ENCODE measurements around the gene TCEA3.
"Not testable (repeated sequence)": the region's sequence is repeated elsewhere in the genome, so short reads cannot be mapped to it uniquely, and the experiment has no call there.

The TCEA3 gene

GRCh38 chr1:23376890-23377811, 47.4 kb downstream of the TCEA3 start:
- peaks cover under 1 to 19% of the 10 kb centered on the region in 2 experiments for H3K36me3 ChIP-seq (ENCODE audit: control insufficient read depth in 1 of 2, insufficient read depth in 2 of 2, low read depth in 1 of 2, low read length in 2 of 2)
- H2AFZ ChIP-seq (ENCODE audit: low read depth, low read length) = no peak overlapping the region
- peak overlapping the region; percentile 39 for H2BK120ac ChIP-seq (ENCODE audit: low read depth, low read length)
- H3K23ac ChIP-seq (ENCODE audit: low read length in 2 of 2) = no peak overlapping the region
- peak; percentile 92 for DNase-seq
- H4K8ac ChIP-seq (ENCODE audit: low read length) = peak overlapping the region; percentile 86
- peaks cover 12% of the 10 kb centered on the region for H3K4me1 ChIP-seq (ENCODE audit: control insufficient read depth, insufficient read depth, low read depth, low read length)
- H2BK15ac ChIP-seq (ENCODE audit: low read depth, poor library complexity, severe bottlenecking) = no peak overlapping the region
- WGBS = 42% methylated on average over 19 of the region's 19 CpGs
- H2AK5ac ChIP-seq (ENCODE audit: low read length, severe bottlenecking) = no peak overlapping the region
- peak overlapping the region; percentile 84 for H3K9ac ChIP-seq (ENCODE audit: low read length)
- peak overlapping the region; percentile 7 to 57 for H2BK12ac ChIP-seq (ENCODE audit: low read length in 2 of 2)
- no peaks in the 10 kb centered on the region for H3K9me3 ChIP-seq (ENCODE audit: control insufficient read depth, low read length)
- H4K91ac ChIP-seq (ENCODE audit: low read length) = peak overlapping the region; percentile 8
- peak overlapping the region; percentile 76 for H3K27ac ChIP-seq (ENCODE audit: low read length, poor library complexity, severe bottlenecking)
- peaks cover 11% of the 10 kb centered on the region for H3K79me1 ChIP-seq (replicated peaks; ENCODE audit: low read length, poor library complexity, severe bottlenecking)
- H3K4me3 ChIP-seq (ENCODE audit: insufficient read depth in 1 of 2, low read depth in 1 of 2, low read length in 2 of 2) = no peak overlapping the region
- H3K27me3 ChIP-seq (ENCODE audit: control insufficient read depth in 1 of 2, insufficient read depth in 1 of 2, low read length in 2 of 2) = no peaks in the 10 kb centered on the region
- H3K18ac ChIP-seq (ENCODE audit: low read depth in 1 of 2, low read length in 2 of 2) = peak overlapping the region; percentile 56 to 63
- H3K4me2 ChIP-seq (ENCODE audit: low read length, poor library complexity, severe bottlenecking) = no peak overlapping the region
- peak overlapping the region in 1 of 2 experiments; percentile 21 for H3K4ac ChIP-seq (ENCODE audit: low read depth in 1 of 2, low read length in 2 of 2)
- H3K14ac ChIP-seq (ENCODE audit: low read length in 2 of 2) = no peak overlapping the region
- H2BK5ac ChIP-seq (ENCODE audit: low read depth, low read length, poor library complexity, severe bottlenecking) = peak overlapping the region; percentile 75

- H2BK12ac ChIP-seq (ENCODE audit: low read length in 2 of 2); H4K91ac ChIP-seq (ENCODE audit: low read length); H2BK15ac ChIP-seq (ENCODE audit: low read depth, poor library complexity, severe bottlenecking); H2BK5ac ChIP-seq (ENCODE audit: low read depth, low read length, poor library complexity, severe bottlenecking); H3K4me3 ChIP-seq (ENCODE audit: insufficient read depth in 1 of 2, low read depth in 1 of 2, low read length in 2 of 2); H3K23ac ChIP-seq (ENCODE audit: low read length in 2 of 2); DNase-seq; H3K4me2 ChIP-seq (ENCODE audit: low read length, poor library complexity, severe bottlenecking); H3K27ac ChIP-seq (ENCODE audit: low read length, poor library complexity, severe bottlenecking); H3K9ac ChIP-seq (ENCODE audit: low read length); H3K9me3 ChIP-seq (ENCODE audit: control insufficient read depth, low read length); H3K27me3 ChIP-seq (ENCODE audit: control insufficient read depth in 1 of 2, insufficient read depth in 1 of 2, low read length in 2 of 2); H4K8ac ChIP-seq (ENCODE audit: low read length); H2AFZ ChIP-seq (ENCODE audit: low read depth, low read length); H3K14ac ChIP-seq (ENCODE audit: low read length in 2 of 2); H2BK120ac ChIP-seq (ENCODE audit: low read depth, low read length); H3K18ac ChIP-seq (ENCODE audit: low read depth in 1 of 2, low read length in 2 of 2): not testable (repeated sequence)
- H2AK5ac ChIP-seq (ENCODE audit: low read length, severe bottlenecking) = peak overlapping the region; percentile 22
- H3K79me1 ChIP-seq (replicated peaks; ENCODE audit: low read length, poor library complexity, severe bottlenecking) = peaks cover 13% of the 10 kb centered on the region
- H3K36me3 ChIP-seq (ENCODE audit: control insufficient read depth in 1 of 2, insufficient read depth in 2 of 2, low read depth in 1 of 2, low read length in 2 of 2) = peaks cover 5 to 16% of the 10 kb centered on the region in 2 experiments
- 77% methylated on average over 12 of the region's 12 CpGs for WGBS
- H3K4ac ChIP-seq (ENCODE audit: low read depth in 1 of 2, low read length in 2 of 2) = peak overlapping the region in 1 of 2 experiments; percentile 37
- H3K4me1 ChIP-seq (ENCODE audit: control insufficient read depth, insufficient read depth, low read depth, low read length) = peaks cover 27% of the 10 kb centered on the region
Measured at GRCh38 chr1:23374079-23374735, 50.3 kb downstream of the TCEA3 start.

GRCh38 chr1:23371987-23372880, 52.3 kb downstream of the TCEA3 start:
- H3K23ac ChIP-seq (ENCODE audit: low read length in 2 of 2) = no peak overlapping the region
- H2BK12ac ChIP-seq (ENCODE audit: low read length in 2 of 2) = peak overlapping the region in 1 of 2 experiments; percentile 84
- H4K91ac ChIP-seq (ENCODE audit: low read length) = peak overlapping the region; percentile 2
- H2BK120ac ChIP-seq (ENCODE audit: low read depth, low read length) = peak overlapping the region; percentile 8
- WGBS = 73% methylated on average over 13 of the region's 13 CpGs
- H3K4ac ChIP-seq (ENCODE audit: low read depth in 1 of 2, low read length in 2 of 2) = peak overlapping the region; percentile 13 to 32
- DNase-seq = no peak
- no peak overlapping the region for H2AFZ ChIP-seq (ENCODE audit: low read depth, low read length)
- H3K9ac ChIP-seq (ENCODE audit: low read length) = peak overlapping the region; percentile 99
- peaks cover 5 to 19% of the 10 kb centered on the region in 2 experiments for H3K36me3 ChIP-seq (ENCODE audit: control insufficient read depth in 1 of 2, insufficient read depth in 2 of 2, low read depth in 1 of 2, low read length in 2 of 2)
- peaks cover 16% of the 10 kb centered on the region for H3K79me1 ChIP-seq (replicated peaks; ENCODE audit: low read length, poor library complexity, severe bottlenecking)
- peak overlapping the region; percentile 57 for H2AK5ac ChIP-seq (ENCODE audit: low read length, severe bottlenecking)
- no peak overlapping the region for H2BK5ac ChIP-seq (ENCODE audit: low read depth, low read length, poor library complexity, severe bottlenecking)
- no peak overlapping the region for H3K27ac ChIP-seq (ENCODE audit: low read length, poor library complexity, severe bottlenecking)
- H3K27me3 ChIP-seq (ENCODE audit: control insufficient read depth in 1 of 2, insufficient read depth in 1 of 2, low read length in 2 of 2) = no peaks in the 10 kb centered on the region
- H2BK15ac ChIP-seq (ENCODE audit: low read depth, poor library complexity, severe bottlenecking) = no peak overlapping the region
- peak overlapping the region in 1 of 2 experiments; percentile 27 for H3K4me3 ChIP-seq (ENCODE audit: insufficient read depth in 1 of 2, low read depth in 1 of 2, low read length in 2 of 2)
- H4K8ac ChIP-seq (ENCODE audit: low read length) = peak overlapping the region; percentile 36
- peak overlapping the region in 1 of 2 experiments; percentile 53 for H3K14ac ChIP-seq (ENCODE audit: low read length in 2 of 2)
- H3K4me1 ChIP-seq (ENCODE audit: control insufficient read depth, insufficient read depth, low read depth, low read length) = peaks cover 23% of the 10 kb centered on the region
- peak overlapping the region; percentile 1 to 67 for H3K18ac ChIP-seq (ENCODE audit: low read depth in 1 of 2, low read length in 2 of 2)
- H3K9me3 ChIP-seq (ENCODE audit: control insufficient read depth, low read length) = no peaks in the 10 kb centered on the region
- H3K4me2 ChIP-seq (ENCODE audit: low read length, poor library complexity, severe bottlenecking) = no peak overlapping the region

Data from mesenchymal stem cell (in vitro differentiated cells and primary cell).